OCI-M2 (cell line): Measurements from ENCODE around the gene ACSL3.
"Not testable (repeated sequence)": the region's sequence is repeated elsewhere in the genome, so short reads cannot be mapped to it uniquely, and the experiment has no call there.

Experiments used
- DNase-seq: peaks from one replicate; lab custom pipeline; 2025; ENCODE audit not compliant: unreplicated experiment; lab: John Stamatoyannopoulos, UW

ACSL3 gene

GRCh38 chr2:222968550-222969155 is 107.8 kb downstream of the ACSL3 start:
- DNase-seq = no peak

- no peak for DNase-seq
Observed at GRCh38 chr2:222969491-222969890, 108.7 kb downstream of the ACSL3 start.

- DNase-seq = no peak
Observed at GRCh38 chr2:222972420-222972819, 111.6 kb downstream of the ACSL3 start.

GRCh38 chr2:222973237-222973636 is 112.4 kb downstream of the ACSL3 start:
- no peak for DNase-seq

- DNase-seq = no peak
Observed at GRCh38 chr2:222973733-222974132, 112.9 kb downstream of the ACSL3 start.

- no peak for DNase-seq
Observed at GRCh38 chr2:222976521-222977061, 115.8 kb downstream of the ACSL3 start.

- no peak for DNase-seq
Observed at GRCh38 chr2:222977121-222977520, 116.3 kb downstream of the ACSL3 start.

GRCh38 chr2:222978850-222979249 is 118.0 kb downstream of the ACSL3 start:
- DNase-seq = no peak

- no peak for DNase-seq
Observed at GRCh38 chr2:222979484-222979883, 118.6 kb downstream of the ACSL3 start.

GRCh38 chr2:222982010-222982908 is 121.4 kb downstream of the ACSL3 start:
- no peak for DNase-seq

- no peak for DNase-seq
Observed at GRCh38 chr2:222982909-222983265, 122.1 kb downstream of the ACSL3 start.

- no peak for DNase-seq
Observed at GRCh38 chr2:222984908-222985307, 124.1 kb downstream of the ACSL3 start.

- no peak for DNase-seq
Observed at GRCh38 chr2:222989431-222989830, 128.6 kb downstream of the ACSL3 start.

- DNase-seq = not testable (repeated sequence)
Observed at GRCh38 chr2:222990206-222990605, 129.4 kb downstream of the ACSL3 start.

GRCh38 chr2:222992137-222992536 is 131.3 kb downstream of the ACSL3 start:
- DNase-seq = no peak
